ENCODE results near the gene RNU7-1. TPM values are rescaled to one million over a fixed set of nuclear protein-coding genes. Genes with fewer than 3 reads are reported as not detected.

Gene RNU7-1
- total and polyA plus RNA-seq, 7 experiments from 2014 or later: not detected

GRCh38 chr12:6962285-6963015, 18.8 kb downstream of the RNU7-1 start:
- H3K4me1 ChIP-seq (ENCODE audit: control insufficient read depth in 2 of 2, insufficient read depth in 2 of 2, low read length in 2 of 2): peaks cover 60 to 67% of the 10 kb centered on the region in 2 donors
- intact Hi-C loops (cut with micrococcal nuclease): no loop called here
- H3K27me3 ChIP-seq (ENCODE audit: control insufficient read depth in 2 of 2, insufficient read depth in 2 of 2, low read length in 2 of 2): no peaks in the 10 kb centered on the region
- H3K4me3 ChIP-seq (ENCODE audit: low read length): no peak overlapping the region
- Mint-ChIP-seq H3K27ac (peak overlapping the region; percentile 96 to 100 (median 98)), H3K27me3 (no peaks in the 10 kb centered on the region), H3K9me3 (no peaks in the 10 kb centered on the region), H3K4me1 (peaks cover 41 to 67% (median 64%) of the 10 kb centered on the region in 7 donors), H3K36me3 (peaks cover 14 to 30% (median 24%) of the 10 kb centered on the region in 5 donors), H3K4me3 (peak overlapping the region in 9 of 10 donors; percentile 22 to 99 (median 80))
- peak overlapping the region; percentile 95 for H3K27ac ChIP-seq (ENCODE audit: low read depth, low read length)
- DNase-seq (no peak), ATAC-seq (no peak)
- H3K36me3 ChIP-seq (ENCODE audit: control insufficient read depth in 2 of 3, insufficient read depth in 3 of 3, low read length in 3 of 3): peaks cover 16 to 45% (median 19%) of the 10 kb centered on the region in 3 experiments
- ChIA-PET POLR2A (interaction anchor here (1.8 to 13.5 kb wide), 6 partner anchors 19 to 110 kb away, joined by 7 to 1270 read pairs (median 12); partner anchors contain the start of genes C12orf57, CDCA3, ENO2 and PTPN6), CTCF (interaction anchor here (0.5 to 11.1 kb wide), 5 partner anchors 15 to 347 kb away, joined by 4 to 460 read pairs (median 4); partner anchors contain the start of genes C12orf57, PTPN6 and RNU7-1)
- no peaks in the 10 kb centered on the region for H3K9me3 ChIP-seq (ENCODE audit: control insufficient read depth in 2 of 3, low read length in 3 of 3)

GRCh38 chr12:6963016-6963731, 19.6 kb downstream of the RNU7-1 start:
- ATAC-seq (no peak), DNase-seq (no peak)
- no peaks in the 10 kb centered on the region for H3K9me3 Mint-ChIP-seq
- peak overlapping the region in 6 of 9 donors; percentile 22 to 100 (median 48) for H3K27ac Mint-ChIP-seq
- peaks cover 14 to 30% (median 22%) of the 10 kb centered on the region in 5 donors for H3K36me3 Mint-ChIP-seq
- ChIA-PET POLR2A (interaction anchor here (0.7 to 13.5 kb wide), 10 partner anchors 7 to 145 kb away, joined by 3 to 1270 read pairs (median 4); partner anchors contain the start of genes ATN1, C12orf57, PTPN6 and RNU7-1), CTCF (interaction anchor here (0.5 to 11.1 kb wide), 6 partner anchors 15 to 348 kb away, joined by 4 to 460 read pairs (median 13); partner anchors contain the start of genes C12orf57, C1RL, PTPN6 and RNU7-1)
- Histone ChIP-seq H3K9me3 (ENCODE audit: control insufficient read depth in 2 of 3, low read length in 3 of 3) (no peaks in the 10 kb centered on the region), H3K27me3 (ENCODE audit: control insufficient read depth in 2 of 2, insufficient read depth in 2 of 2, low read length in 2 of 2) (no peaks in the 10 kb centered on the region), H3K4me3 (ENCODE audit: low read length) (no peak overlapping the region), H3K36me3 (ENCODE audit: control insufficient read depth in 2 of 3, insufficient read depth in 3 of 3, low read length in 3 of 3) (peaks cover 15 to 45% (median 20%) of the 10 kb centered on the region in 3 experiments), H3K27ac (ENCODE audit: low read depth, low read length) (peak overlapping the region; percentile 95), H3K4me1 (ENCODE audit: control insufficient read depth in 2 of 2, insufficient read depth in 2 of 2, low read length in 2 of 2) (peaks cover 53 to 60% of the 10 kb centered on the region in 2 donors)
- intact Hi-C loops (cut with micrococcal nuclease): no loop called here
- peaks cover 36 to 60% (median 58%) of the 10 kb centered on the region in 7 donors for H3K4me1 Mint-ChIP-seq
- no peaks in the 10 kb centered on the region for H3K27me3 Mint-ChIP-seq
- no peak overlapping the region for H3K4me3 Mint-ChIP-seq

- no peaks in the 10 kb centered on the region for H3K9me3 Mint-ChIP-seq
- no peak for ATAC-seq
- H3K27me3 Mint-ChIP-seq: no peaks in the 10 kb centered on the region
- H3K4me3 Mint-ChIP-seq: peak overlapping the region in 2 of 10 donors; percentile 7 to 21
- POLR2A ChIA-PET: interaction anchor here (0.7 to 13.5 kb wide), 15 partner anchors 8 to 147 kb away, joined by 3 to 1270 read pairs (median 3); partner anchors contain the start of genes ATN1, C12orf57, ENO2 and LPCAT3
- H3K9me3 ChIP-seq (ENCODE audit: control insufficient read depth in 2 of 3, low read length in 3 of 3): no peaks in the 10 kb centered on the region
- intact Hi-C loops (cut with micrococcal nuclease): no loop called here
- peaks cover 7 to 27% (median 17%) of the 10 kb centered on the region in 5 donors for H3K36me3 Mint-ChIP-seq
- peaks cover 33 to 60% (median 58%) of the 10 kb centered on the region in 7 donors for H3K4me1 Mint-ChIP-seq
- no peak overlapping the region for H3K4me3 ChIP-seq (ENCODE audit: low read length)
- H3K27ac Mint-ChIP-seq: peak overlapping the region; percentile 75 to 95 (median 87)
- H3K27ac ChIP-seq (ENCODE audit: low read depth, low read length): peak overlapping the region; percentile 34
- H3K4me1 ChIP-seq (ENCODE audit: control insufficient read depth in 2 of 2, insufficient read depth in 2 of 2, low read length in 2 of 2): peaks cover 46 to 60% of the 10 kb centered on the region in 2 donors
- H3K27me3 ChIP-seq (ENCODE audit: control insufficient read depth in 2 of 2, insufficient read depth in 2 of 2, low read length in 2 of 2): no peaks in the 10 kb centered on the region
- peaks cover 18 to 48% (median 26%) of the 10 kb centered on the region in 3 experiments for H3K36me3 ChIP-seq (ENCODE audit: control insufficient read depth in 2 of 3, insufficient read depth in 3 of 3, low read length in 3 of 3)
- CTCF ChIA-PET: interaction anchor here (0.8 to 11.1 kb wide), 14 partner anchors 8 to 171 kb away, joined by 3 to 460 read pairs (median 4); partner anchors contain the start of genes C12orf57, C1RL, LPCAT3 and PTPN6
- DNase-seq: no peak
These were observed 20.3 kb downstream of the RNU7-1 start for GRCh38 chr12:6963791-6964413.

- intact Hi-C loops (cut with micrococcal nuclease): loop anchor here (1.0 kb wide), 3 partner anchors 20 to 95 kb away; partner anchors contain the start of gene C12orf57 (in 2 of the 2)
- Histone ChIP-seq H3K27ac (ENCODE audit: low read depth, low read length) (peak overlapping the region; percentile 68), H3K4me1 (ENCODE audit: control insufficient read depth in 2 of 2, insufficient read depth in 2 of 2, low read length in 2 of 2) (peaks cover 46 to 60% of the 10 kb centered on the region in 2 donors), H3K4me3 (ENCODE audit: low read length) (no peak overlapping the region), H3K36me3 (ENCODE audit: control insufficient read depth in 2 of 3, insufficient read depth in 3 of 3, low read length in 3 of 3) (peaks cover 18 to 49% (median 26%) of the 10 kb centered on the region in 3 experiments), H3K9me3 (ENCODE audit: control insufficient read depth in 2 of 3, low read length in 3 of 3) (no peaks in the 10 kb centered on the region), H3K27me3 (ENCODE audit: control insufficient read depth in 2 of 2, insufficient read depth in 2 of 2, low read length in 2 of 2) (no peaks in the 10 kb centered on the region)
- DNase-seq (no peak), ATAC-seq (no peak)
- Mint-ChIP-seq H3K27ac (peak overlapping the region; percentile 75 to 95 (median 87)), H3K4me1 (peaks cover 33 to 59% (median 58%) of the 10 kb centered on the region in 7 donors), H3K36me3 (peaks cover 4 to 26% (median 20%) of the 10 kb centered on the region in 5 donors), H3K27me3 (no peaks in the 10 kb centered on the region), H3K9me3 (no peaks in the 10 kb centered on the region), H3K4me3 (peak overlapping the region in 1 of 10 donors; percentile 17)
- ChIA-PET CTCF (interaction anchor here (0.6 to 11.1 kb wide), 17 partner anchors 8 to 171 kb away, joined by 3 to 460 read pairs (median 4); partner anchors contain the start of genes C12orf57, C1RL, LPCAT3 and PTPN6), POLR2A (interaction anchor here (0.7 to 13.5 kb wide), 14 partner anchors 9 to 969 kb away, joined by 3 to 1270 read pairs (median 3); partner anchors contain the start of genes C12orf57, ENO2, LPCAT3 and PTPN6)
These were observed 21.0 kb downstream of the RNU7-1 start for GRCh38 chr12:6964605-6965025.

- peaks cover 4 to 29% (median 20%) of the 10 kb centered on the region in 5 donors for H3K36me3 Mint-ChIP-seq
- ChIA-PET POLR2A (interaction anchor here (0.6 to 13.5 kb wide), 11 partner anchors 8 to 969 kb away, joined by 3 to 1270 read pairs (median 4); partner anchors contain the start of genes C12orf57, ENO2, PTPN6 and RNU7-1), CTCF (interaction anchor here (0.6 to 11.1 kb wide), 17 partner anchors 8 to 172 kb away, joined by 3 to 460 read pairs (median 4); partner anchors contain the start of genes C12orf57, C1RL, LPCAT3 and PTPN6)
- H3K27me3 Mint-ChIP-seq: no peaks in the 10 kb centered on the region
- H3K9me3 Mint-ChIP-seq: no peaks in the 10 kb centered on the region
- Histone ChIP-seq H3K27ac (ENCODE audit: low read depth, low read length) (peak overlapping the region; percentile 68), H3K9me3 (ENCODE audit: control insufficient read depth in 2 of 3, low read length in 3 of 3) (no peaks in the 10 kb centered on the region), H3K4me1 (ENCODE audit: control insufficient read depth in 2 of 2, insufficient read depth in 2 of 2, low read length in 2 of 2) (peaks cover 45 to 60% of the 10 kb centered on the region in 2 donors), H3K27me3 (ENCODE audit: control insufficient read depth in 2 of 2, insufficient read depth in 2 of 2, low read length in 2 of 2) (no peaks in the 10 kb centered on the region), H3K4me3 (ENCODE audit: low read length) (no peak overlapping the region), H3K36me3 (ENCODE audit: control insufficient read depth in 2 of 3, insufficient read depth in 3 of 3, low read length in 3 of 3) (peaks cover 18 to 48% (median 26%) of the 10 kb centered on the region in 3 experiments)
- peak; percentile 69 for ATAC-seq
- peak overlapping the region; percentile 75 to 95 (median 87) for H3K27ac Mint-ChIP-seq
- H3K4me3 Mint-ChIP-seq: peak overlapping the region in 3 of 10 donors; percentile 9 to 23 (median 17)
- peaks cover 33 to 59% (median 56%) of the 10 kb centered on the region in 7 donors for H3K4me1 Mint-ChIP-seq
- intact Hi-C loops (cut with micrococcal nuclease): loop anchor here (1.0 kb wide), 3 partner anchors 21 to 96 kb away; partner anchors contain the start of gene C12orf57 (in 2 of the 2)
- peak; percentile 77 to 89 (median 85) for DNase-seq
These were observed 21.5 kb downstream of the RNU7-1 start for GRCh38 chr12:6965026-6965661.

Data from naive thymus-derived CD4-positive, alpha-beta T cell (primary cell).